Stimulated activated CD8-positive, alpha-beta memory T cell treated with anti-CD3 and anti-CD28 coated beads, Interleukin-2, amount 100 ng/mL, for 48 hours (primary cell): ENCODE measurements around the gene SYNPO2L.
"Not testable (repeated sequence)": the region's sequence is repeated elsewhere in the genome, so short reads cannot be mapped to it uniquely, and the experiment has no call there.

Experiments
- DNase-seq, 2 donors: peaks; one replicate each; pipeline ENCODE4 v3.0.0-alpha.2; 2020; ENCODE audit warnings: low read depth in 2 of 2

SYNPO2L gene

GRCh38 chr10:73617143-73617542 is 38.7 kb downstream of the SYNPO2L start:
- not testable (repeated sequence) for DNase-seq

GRCh38 chr10:73614720-73615119 is 41.1 kb downstream of the SYNPO2L start:
- no peak for DNase-seq

DNA sequence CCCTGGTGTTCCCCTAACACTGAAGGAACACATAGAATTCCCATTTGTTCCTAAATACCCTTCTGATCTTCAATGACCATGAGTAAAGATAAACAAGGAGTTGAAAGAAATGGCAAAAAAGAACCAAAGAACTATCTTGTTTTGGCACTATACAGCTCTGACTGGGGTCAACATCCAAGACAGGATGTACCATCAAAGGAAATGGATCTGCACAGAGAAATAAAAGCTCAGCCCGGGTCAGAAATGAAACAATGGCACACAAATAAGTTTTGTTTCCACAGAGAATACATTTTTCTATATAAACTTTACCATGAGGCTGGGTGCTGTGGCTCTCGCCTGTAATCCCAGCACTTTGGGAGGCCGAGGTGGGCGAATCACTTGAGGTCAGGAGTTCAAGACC is 46.7 kb downstream of the SYNPO2L start:
- no peak for DNase-seq

DNA sequence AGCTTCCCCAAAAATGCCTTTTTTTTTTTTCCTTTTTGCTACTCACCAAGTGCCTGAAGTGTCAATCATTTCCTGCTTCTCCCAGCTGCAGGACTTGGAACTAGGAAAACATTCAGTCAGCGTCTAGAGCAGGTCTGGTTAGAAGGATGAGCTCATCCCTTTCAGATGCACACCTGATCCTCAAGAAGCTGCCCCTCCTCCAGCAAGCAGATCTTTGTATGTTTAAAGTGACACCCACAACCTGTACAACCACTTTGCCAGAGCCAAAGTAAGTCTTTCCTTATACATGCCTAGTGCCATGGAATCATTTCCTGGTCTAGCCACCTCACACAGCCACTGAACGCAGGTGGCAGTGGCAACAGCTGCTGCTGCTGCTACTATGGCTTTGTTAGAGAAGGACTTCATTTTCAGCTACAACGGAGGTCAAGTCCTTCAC is 54.3 kb downstream of the SYNPO2L start:
- no peak for DNase-seq

DNA sequence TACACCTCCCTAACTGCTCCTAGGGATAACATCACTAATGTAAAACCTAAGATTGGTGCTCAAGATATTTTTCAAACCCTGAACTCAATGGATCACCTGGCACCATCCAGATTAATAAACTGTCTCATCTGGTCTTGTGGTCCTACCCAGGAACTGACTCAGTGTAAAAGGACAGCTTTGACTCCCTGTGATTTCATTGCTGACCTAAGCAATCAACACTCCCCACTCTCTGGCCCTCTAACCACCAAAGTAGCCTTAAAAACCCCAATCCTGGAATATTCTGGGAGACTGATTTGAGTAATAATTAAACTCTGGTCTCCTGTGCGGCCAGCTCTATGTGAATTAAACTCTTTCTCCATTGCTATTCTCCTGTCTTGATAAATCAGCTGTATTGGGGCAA is 58.5 kb downstream of the SYNPO2L start:
- DNase-seq = no peak
